ENCODE results near the gene PTPN13. TPM values are rescaled to one million over a fixed set of nuclear protein-coding genes. Genes with fewer than 3 reads are reported as not detected.

PTPN13 gene
- total RNA-seq, 4 donors from 2014 or later: 86.4 to 113 (median 92.6) TPM

DNA sequence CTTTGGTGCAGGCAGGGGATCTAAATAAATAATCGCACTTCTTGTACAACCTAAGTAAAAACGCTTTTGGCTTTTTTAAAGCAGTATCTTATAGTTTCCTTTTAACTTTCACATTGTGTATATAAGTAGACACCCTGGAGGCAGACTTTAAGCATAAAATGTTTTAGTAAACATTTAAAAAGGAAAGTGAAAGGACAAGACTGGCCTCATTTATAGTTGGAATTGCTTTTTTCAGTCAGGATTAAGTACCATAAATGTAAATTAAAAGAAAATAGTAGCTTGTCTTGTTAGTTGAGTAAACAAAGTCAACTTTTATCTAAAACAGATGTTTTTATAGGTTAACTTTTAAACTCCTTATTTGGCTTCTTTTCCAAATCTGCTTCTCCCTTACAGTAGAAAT, 39.7 kb downstream of the PTPN13 start:
- no peak for DNase-seq (ENCODE audit: low spot score in 2 of 2)
- WGBS, 2 donors: 60 to 70% methylated on average over 2 of the region's 2 CpGs
- H3K9me3 ChIP-seq: peaks cover 0 to 6% (median 0%) of the 10 kb centered on the region in 4 donors
- H3K27me3 ChIP-seq: no peaks in the 10 kb centered on the region
- TF ChIP-seq, protein P1, sequence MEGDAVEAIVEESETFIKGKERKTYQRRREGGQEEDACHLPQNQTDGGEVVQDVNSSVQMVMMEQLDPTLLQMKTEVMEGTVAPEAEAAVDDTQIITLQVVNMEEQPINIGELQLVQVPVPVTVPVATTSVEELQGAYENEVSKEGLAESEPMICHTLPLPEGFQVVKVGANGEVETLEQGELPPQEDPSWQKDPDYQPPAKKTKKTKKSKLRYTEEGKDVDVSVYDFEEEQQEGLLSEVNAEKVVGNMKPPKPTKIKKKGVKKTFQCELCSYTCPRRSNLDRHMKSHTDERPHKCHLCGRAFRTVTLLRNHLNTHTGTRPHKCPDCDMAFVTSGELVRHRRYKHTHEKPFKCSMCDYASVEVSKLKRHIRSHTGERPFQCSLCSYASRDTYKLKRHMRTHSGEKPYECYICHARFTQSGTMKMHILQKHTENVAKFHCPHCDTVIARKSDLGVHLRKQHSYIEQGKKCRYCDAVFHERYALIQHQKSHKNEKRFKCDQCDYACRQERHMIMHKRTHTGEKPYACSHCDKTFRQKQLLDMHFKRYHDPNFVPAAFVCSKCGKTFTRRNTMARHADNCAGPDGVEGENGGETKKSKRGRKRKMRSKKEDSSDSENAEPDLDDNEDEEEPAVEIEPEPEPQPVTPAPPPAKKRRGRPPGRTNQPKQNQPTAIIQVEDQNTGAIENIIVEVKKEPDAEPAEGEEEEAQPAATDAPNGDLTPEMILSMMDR (IDR thresholded peaks at IDR 0.05): no peak
- no peak for TF ChIP-seq EP300 (IDR thresholded peaks at IDR 0.05)
- no peak for TF ChIP-seq POLR2A (IDR thresholded peaks at IDR 0.05)
- no peak overlapping the region for H3K4me3 ChIP-seq
- H3K27ac ChIP-seq: no peak overlapping the region
- H3K36me3 ChIP-seq: peaks cover 0 to 24% (median 0%) of the 10 kb centered on the region in 3 donors
- peaks cover 0 to 21% (median 6%) of the 10 kb centered on the region in 4 donors for H3K4me1 ChIP-seq

DNA sequence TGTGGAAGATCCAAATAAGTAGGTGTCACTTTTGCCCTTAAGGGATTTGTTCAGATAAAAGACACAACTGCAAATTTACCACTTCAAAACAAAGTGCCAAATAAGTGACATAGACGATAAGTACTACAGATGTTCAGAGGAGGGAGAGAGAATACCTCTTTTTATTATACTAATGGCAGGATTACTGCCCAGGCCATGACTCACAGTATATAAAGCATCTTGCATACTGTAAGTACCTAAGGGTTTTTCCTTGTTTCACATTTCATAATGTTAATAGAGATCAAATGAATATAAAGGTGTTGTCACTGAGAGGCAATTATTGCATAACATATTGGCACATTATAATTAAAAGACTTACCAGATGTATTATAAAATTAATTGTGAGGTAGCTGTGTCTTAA, 46.4 kb downstream of the PTPN13 start:
- Histone ChIP-seq H3K27ac (no peak overlapping the region), H3K4me1 (no peaks in the 10 kb centered on the region), H3K27me3 (no peaks in the 10 kb centered on the region), H3K36me3 (peaks cover 0 to 21% (median 0%) of the 10 kb centered on the region in 3 donors), H3K9me3 (peaks cover 0 to 6% (median 0%) of the 10 kb centered on the region in 4 donors), H3K4me3 (no peak overlapping the region)
- DNase-seq (ENCODE audit: low spot score in 2 of 2): no peak
- TF ChIP-seq EP300 (IDR thresholded peaks at IDR 0.05): no peak
- no peak for TF ChIP-seq POLR2A (IDR thresholded peaks at IDR 0.05)
- TF ChIP-seq, protein P1 (IDR thresholded peaks at IDR 0.05): no peak
- 49 to 55% methylated on average over 1 of the region's 1 CpG for WGBS, 2 donors

DNA sequence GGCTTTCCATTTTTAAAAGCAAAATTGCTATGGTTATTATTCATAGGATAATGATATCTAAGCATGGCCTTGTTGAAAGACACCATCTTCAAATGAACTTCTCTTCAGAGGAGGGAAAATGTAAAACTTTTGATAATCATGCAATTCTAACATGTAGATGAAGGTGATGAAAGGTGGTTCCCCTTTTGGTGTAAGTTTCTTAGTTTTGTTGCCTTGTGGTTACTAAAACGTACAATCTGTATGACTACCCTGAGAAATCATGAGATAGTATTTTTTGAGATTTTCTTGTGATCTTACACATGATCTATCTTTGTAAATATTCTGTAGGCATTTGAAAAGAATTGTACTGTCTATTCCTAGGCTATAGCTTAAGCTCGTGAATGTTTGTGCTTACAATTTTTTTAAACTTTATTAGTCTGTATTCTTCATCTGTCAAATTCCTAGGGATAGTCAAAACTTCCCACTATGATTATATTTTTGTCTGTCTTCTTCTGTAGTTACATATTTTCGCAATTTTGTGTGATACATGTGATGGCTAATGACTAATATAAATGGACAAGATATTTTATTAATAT, 47.5 kb downstream of the PTPN13 start:
- TF ChIP-seq, protein P1 (IDR thresholded peaks at IDR 0.05): no peak
- TF ChIP-seq POLR2A (IDR thresholded peaks at IDR 0.05) (no peak), EP300 (IDR thresholded peaks at IDR 0.05) (no peak)
- no peak overlapping the region for H3K27ac ChIP-seq
- no peaks in the 10 kb centered on the region for H3K27me3 ChIP-seq
- peaks cover 0 to 6% (median 0%) of the 10 kb centered on the region in 4 donors for H3K9me3 ChIP-seq
- no peak overlapping the region for H3K4me3 ChIP-seq
- WGBS, 2 donors: 82 to 86% methylated on average over 3 of the region's 3 CpGs
- peaks cover 0 to 13% (median 0%) of the 10 kb centered on the region in 3 donors for H3K36me3 ChIP-seq
- no peak for DNase-seq (ENCODE audit: low spot score in 2 of 2)
- no peaks in the 10 kb centered on the region for H3K4me1 ChIP-seq

DNA sequence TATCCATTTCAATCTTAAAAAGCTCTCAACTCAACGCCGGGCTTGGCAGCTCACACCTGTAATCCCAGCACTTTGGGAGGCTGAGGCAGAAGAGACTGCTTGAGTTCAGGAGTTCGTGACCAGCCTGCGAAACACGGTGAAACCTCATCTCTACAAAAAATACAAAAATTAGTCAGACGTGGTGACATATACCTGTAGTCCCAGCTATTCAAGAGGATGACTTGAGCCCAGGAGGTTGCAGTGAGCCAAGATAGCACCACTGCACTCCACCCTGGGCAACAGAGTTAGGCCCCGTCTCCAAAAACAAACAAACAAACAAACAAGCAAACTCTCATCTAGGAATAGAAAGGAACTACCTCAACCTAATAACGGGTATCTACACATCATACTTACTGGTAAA, 50.8 kb downstream of the PTPN13 start:
- Histone ChIP-seq H3K9me3 (peaks cover 0 to 19% (median 9%) of the 10 kb centered on the region in 4 donors), H3K36me3 (peaks cover 0 to 33% (median 0%) of the 10 kb centered on the region in 3 donors), H3K4me1 (no peaks in the 10 kb centered on the region), H3K27me3 (no peaks in the 10 kb centered on the region), H3K27ac (no peak overlapping the region), H3K4me3 (no peak overlapping the region)
- WGBS, 2 donors: 95 to 96% methylated on average over 8 of the region's 8 CpGs
- TF ChIP-seq, protein P1 (IDR thresholded peaks at IDR 0.05): no peak
- TF ChIP-seq EP300 (IDR thresholded peaks at IDR 0.05) (no peak), POLR2A (IDR thresholded peaks at IDR 0.05) (no peak)
- DNase-seq (ENCODE audit: low spot score in 2 of 2): no peak

DNA sequence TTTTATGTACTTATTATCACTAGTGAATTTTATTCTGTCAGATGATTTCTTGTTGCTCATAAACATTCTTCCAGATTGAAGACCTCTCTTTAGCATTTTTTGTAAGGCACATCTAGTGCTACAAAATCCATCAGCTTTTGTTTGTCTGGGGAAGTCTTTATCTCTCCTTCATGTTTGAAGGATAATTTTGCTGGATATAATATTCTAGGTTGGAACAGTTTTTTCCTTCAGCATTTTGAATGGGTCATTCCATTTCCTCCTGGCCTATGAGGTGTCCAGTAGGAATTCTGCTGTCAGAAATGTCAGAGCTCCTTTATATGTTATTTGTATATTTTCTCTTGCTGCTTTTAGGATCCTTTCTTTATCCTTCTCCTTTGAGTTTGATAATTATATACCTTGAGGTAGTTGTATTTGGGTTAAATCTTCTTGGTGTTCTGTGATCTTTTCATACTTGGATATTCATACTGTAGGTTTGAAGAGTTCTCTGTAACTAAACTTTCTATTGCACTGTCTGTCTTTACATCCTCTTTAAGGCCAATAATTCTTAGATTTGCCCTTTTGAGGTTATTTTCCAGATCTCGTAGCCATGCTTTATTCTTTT, 58.3 kb downstream of the PTPN13 start:
- no peaks in the 10 kb centered on the region for H3K27me3 ChIP-seq
- peaks cover 0 to 78% (median 24%) of the 10 kb centered on the region in 4 donors for H3K9me3 ChIP-seq
- H3K4me1 ChIP-seq: no peaks in the 10 kb centered on the region
- no peak overlapping the region for H3K27ac ChIP-seq
- TF ChIP-seq, protein P1 (IDR thresholded peaks at IDR 0.05): no peak
- no peak for TF ChIP-seq POLR2A (IDR thresholded peaks at IDR 0.05)
- H3K4me3 ChIP-seq: no peak overlapping the region
- DNase-seq (ENCODE audit: low spot score in 2 of 2): no peak
- WGBS, 2 donors: 97 to 100% methylated on average over 1 of the region's 1 CpG
- peaks cover 0 to 55% (median 0%) of the 10 kb centered on the region in 3 donors for H3K36me3 ChIP-seq
